Tibial artery (tissue), 4 donors: Measurements from ENCODE around the gene UGGT1.

ENCODE experiments used
- DNase-seq, 2 donors: peaks; one replicate each; pipeline ENCODE4 v3.0.0-alpha.2; 2019
- H3K27ac ChIP-seq, 2 donors: fragments of 200-600 bp; sonication (generic) in 1 of 2; 1 replicate in 1 of 2; 2 replicates in 1 of 2; pipeline ENCODE4 v1.5.1; 2018 to 2019; ENCODE audit warnings: mild to moderate bottlenecking in 1 of 2
- H3K27me3 ChIP-seq, 2 donors: fragments of 200-600 bp; sonication (generic) in 1 of 2; one replicate each; pipeline versions ENCODE4 v1.5.1 to v1.6.0; 2016 to 2019
- H3K36me3 ChIP-seq, 3 donors: fragments of 200-600 bp; sonication (generic) in 2 of 3; one replicate each; pipeline ENCODE4 v1.5.1; 2016 to 2019; ENCODE audit warnings: mild to moderate bottlenecking in 2 of 3
- H3K4me1 ChIP-seq, 4 donors: fragments of 200-600 bp; sonication (generic) in 2 of 4; 1 replicate in 3 of 4; 2 replicates in 1 of 4; pipeline ENCODE4 v1.5.1; 2016 to 2019
- H3K4me3 ChIP-seq, 2 donors: fragments of 200-600 bp; sonication (generic) in 1 of 2; 1 replicate in 1 of 2; 2 replicates in 1 of 2; pipeline ENCODE4 v1.5.1; 2018 to 2019; ENCODE audit warnings: mild to moderate bottlenecking in 2 of 2
- H3K9me3 ChIP-seq, 3 donors: fragments of 200-600 bp; sonication (generic) in 1 of 3; one replicate each; pipeline ENCODE4 v1.5.1; 2016 to 2019
- intact Hi-C: fragments of 100-400 bp; cut with DNase I; formaldehyde crosslinking; loops from one replicate; pipeline ENCODE4 v1.15.0; 2023; ENCODE audit warnings: low total_unique reads
- TF ChIP-seq, protein P1 (sequence below), 2 experiments: fragments of 200-600 bp in 1 of 2; fragments of 450-650 bp in 1 of 2; IDR thresholded peaks; one replicate each; pipeline ENCODE4 v1.5.1; 2017 to 2019; ENCODE audit warnings: antibody characterized with exemption in 2 of 2, mild to moderate bottlenecking in 1 of 2, moderate library complexity in 1 of 2

Gene UGGT1

DNA sequence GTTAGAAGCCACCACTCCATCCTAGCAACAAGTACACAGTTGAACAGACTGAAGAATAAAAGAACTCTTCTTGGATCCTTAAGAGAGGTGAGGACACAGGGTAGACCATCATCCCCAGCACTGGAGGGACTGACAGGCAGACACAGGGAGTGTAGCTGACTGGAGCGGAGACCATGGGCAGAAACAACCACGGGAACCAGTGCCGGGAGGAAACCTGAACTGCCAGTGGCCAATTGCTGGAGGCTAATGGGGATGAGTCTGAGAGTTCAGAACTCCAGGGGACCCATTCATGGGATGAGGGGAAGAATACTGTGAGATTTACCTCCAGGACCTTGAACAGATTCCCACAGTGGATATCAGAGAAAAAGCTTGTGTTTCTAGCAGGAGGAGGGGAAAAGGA is 150.9 kb downstream of the UGGT1 start:
- DNase-seq, result no peak
- TF ChIP-seq, protein P1, sequence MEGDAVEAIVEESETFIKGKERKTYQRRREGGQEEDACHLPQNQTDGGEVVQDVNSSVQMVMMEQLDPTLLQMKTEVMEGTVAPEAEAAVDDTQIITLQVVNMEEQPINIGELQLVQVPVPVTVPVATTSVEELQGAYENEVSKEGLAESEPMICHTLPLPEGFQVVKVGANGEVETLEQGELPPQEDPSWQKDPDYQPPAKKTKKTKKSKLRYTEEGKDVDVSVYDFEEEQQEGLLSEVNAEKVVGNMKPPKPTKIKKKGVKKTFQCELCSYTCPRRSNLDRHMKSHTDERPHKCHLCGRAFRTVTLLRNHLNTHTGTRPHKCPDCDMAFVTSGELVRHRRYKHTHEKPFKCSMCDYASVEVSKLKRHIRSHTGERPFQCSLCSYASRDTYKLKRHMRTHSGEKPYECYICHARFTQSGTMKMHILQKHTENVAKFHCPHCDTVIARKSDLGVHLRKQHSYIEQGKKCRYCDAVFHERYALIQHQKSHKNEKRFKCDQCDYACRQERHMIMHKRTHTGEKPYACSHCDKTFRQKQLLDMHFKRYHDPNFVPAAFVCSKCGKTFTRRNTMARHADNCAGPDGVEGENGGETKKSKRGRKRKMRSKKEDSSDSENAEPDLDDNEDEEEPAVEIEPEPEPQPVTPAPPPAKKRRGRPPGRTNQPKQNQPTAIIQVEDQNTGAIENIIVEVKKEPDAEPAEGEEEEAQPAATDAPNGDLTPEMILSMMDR (IDR thresholded peaks at IDR 0.05), result no peak
- H3K4me1 ChIP-seq, result no peaks in the 10 kb centered on the region
- intact Hi-C loops, result no loop called here
- no peaks in the 10 kb centered on the region for H3K9me3 ChIP-seq
- H3K27ac ChIP-seq, result no peak overlapping the region
- no peaks in the 10 kb centered on the region for H3K36me3 ChIP-seq
- peaks cover 0 to 5% of the 10 kb centered on the region in 2 donors for H3K27me3 ChIP-seq
- no peak overlapping the region for H3K4me3 ChIP-seq
